Measurements from ENCODE around the gene GNB1L. TPM values are rescaled to one million over a fixed set of nuclear protein-coding genes. Genes with fewer than 3 reads are reported as not detected.

Gene GNB1L
- total RNA-seq, 2 donors from 2014 or later: 2.6 to 4.7 TPM

DNA sequence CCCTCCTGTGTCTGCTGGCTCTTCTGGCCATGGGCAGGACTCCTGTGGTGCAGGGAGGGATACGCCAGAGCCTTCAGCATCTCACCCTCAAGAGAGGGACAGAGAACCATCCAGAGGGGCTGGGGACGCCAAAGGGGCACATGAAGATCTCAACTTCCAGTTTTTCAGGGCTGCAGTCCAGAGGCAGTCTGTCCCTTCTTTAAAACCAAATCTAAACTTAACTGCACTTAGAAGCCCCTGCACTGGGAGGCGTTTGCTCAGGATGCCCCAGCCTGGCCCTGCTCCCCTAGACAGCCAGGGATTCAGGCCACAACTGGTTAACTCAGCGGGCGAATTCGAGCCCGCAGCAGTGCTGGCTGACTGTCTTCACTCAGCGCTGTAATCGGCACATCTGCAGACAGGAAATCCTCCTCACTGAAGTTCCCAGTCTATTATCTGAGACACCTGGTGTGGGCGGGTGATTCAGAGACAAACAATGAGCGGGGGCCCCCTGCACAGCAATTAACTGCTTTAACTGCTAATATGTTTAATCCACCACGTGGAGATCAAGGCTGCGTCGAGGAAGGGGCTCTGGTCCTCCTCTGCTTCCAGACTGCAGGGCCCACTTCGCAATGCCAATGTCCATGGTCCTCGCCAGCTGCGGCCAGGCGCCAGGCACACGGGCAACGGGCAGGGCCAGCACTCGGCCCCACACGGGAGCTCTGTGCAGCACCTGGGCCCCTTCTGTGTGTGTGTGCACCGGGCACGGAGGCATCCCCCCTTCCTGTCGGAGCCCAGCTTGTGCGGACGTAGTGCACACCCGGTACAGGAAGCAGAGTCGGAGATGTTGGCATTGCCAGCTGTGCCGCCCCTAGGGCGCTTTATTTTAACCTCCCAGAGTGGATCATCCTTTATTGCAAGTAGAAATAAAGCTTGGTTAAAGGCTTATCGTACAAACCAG lies 36.9 kb upstream of the GNB1L start:
- Histone ChIP-seq H3K9me3 (no peaks in the 10 kb centered on the region), H3K27ac (no peak overlapping the region), H3K4me3 (no peak overlapping the region), H3K36me3 (peaks cover 7% of the 10 kb centered on the region), H3K27me3 (no peaks in the 10 kb centered on the region), H3K4me1 (peaks cover 0 to 13% of the 10 kb centered on the region in 2 donors)
- TF ChIP-seq, protein P1, sequence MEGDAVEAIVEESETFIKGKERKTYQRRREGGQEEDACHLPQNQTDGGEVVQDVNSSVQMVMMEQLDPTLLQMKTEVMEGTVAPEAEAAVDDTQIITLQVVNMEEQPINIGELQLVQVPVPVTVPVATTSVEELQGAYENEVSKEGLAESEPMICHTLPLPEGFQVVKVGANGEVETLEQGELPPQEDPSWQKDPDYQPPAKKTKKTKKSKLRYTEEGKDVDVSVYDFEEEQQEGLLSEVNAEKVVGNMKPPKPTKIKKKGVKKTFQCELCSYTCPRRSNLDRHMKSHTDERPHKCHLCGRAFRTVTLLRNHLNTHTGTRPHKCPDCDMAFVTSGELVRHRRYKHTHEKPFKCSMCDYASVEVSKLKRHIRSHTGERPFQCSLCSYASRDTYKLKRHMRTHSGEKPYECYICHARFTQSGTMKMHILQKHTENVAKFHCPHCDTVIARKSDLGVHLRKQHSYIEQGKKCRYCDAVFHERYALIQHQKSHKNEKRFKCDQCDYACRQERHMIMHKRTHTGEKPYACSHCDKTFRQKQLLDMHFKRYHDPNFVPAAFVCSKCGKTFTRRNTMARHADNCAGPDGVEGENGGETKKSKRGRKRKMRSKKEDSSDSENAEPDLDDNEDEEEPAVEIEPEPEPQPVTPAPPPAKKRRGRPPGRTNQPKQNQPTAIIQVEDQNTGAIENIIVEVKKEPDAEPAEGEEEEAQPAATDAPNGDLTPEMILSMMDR (IDR thresholded peaks at IDR 0.05): no peak
- DNase-seq (ENCODE audit: low spot score): no peak

DNA sequence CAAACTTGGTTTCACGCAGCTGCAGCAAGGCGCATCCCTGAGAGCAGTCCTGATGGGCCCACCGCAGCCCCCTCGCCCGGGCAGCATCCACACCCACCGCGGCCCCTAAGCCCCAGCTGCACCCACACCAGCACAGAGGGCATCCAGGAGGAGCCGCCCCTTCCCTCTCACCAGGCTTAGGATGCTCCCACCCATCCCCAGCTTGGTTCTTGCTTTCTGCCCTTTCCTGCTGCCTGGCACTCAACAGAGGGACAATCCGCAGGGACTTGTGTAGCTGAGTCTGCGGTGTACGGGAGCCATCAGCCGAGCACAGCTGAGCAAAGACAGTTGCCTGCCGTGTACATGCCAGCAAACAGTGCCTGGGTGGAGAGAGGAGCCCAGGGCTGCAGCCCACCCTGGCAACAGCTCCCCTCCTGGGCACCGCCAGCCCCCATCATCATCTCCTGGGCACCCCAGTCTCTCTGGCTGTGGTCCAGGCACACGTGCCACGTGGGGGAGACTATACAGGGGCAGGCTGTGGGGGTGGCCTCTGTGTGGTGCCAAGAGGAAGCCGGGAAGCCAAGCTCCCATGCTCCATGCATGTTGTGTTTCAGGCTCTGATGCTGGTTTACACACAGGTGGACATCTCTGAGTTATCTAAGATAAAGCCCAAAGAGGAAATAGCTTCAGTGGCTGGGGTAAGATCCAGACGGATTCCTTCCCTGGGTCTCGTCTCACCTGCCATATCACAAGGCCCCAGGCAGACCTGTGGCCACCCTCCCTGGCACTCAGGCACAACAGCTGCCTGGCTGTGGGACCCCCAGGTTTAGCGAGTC lies 36.0 kb upstream of the GNB1L start:
- Histone ChIP-seq H3K27me3 (no peaks in the 10 kb centered on the region), H3K9me3 (no peaks in the 10 kb centered on the region), H3K4me3 (no peak overlapping the region), H3K27ac (no peak overlapping the region), H3K4me1 (peaks cover 0 to 13% of the 10 kb centered on the region in 2 donors), H3K36me3 (peaks cover 7% of the 10 kb centered on the region)
- DNase-seq (ENCODE audit: low spot score): no peak
- TF ChIP-seq, protein P1 (IDR thresholded peaks at IDR 0.05): no peak

DNA sequence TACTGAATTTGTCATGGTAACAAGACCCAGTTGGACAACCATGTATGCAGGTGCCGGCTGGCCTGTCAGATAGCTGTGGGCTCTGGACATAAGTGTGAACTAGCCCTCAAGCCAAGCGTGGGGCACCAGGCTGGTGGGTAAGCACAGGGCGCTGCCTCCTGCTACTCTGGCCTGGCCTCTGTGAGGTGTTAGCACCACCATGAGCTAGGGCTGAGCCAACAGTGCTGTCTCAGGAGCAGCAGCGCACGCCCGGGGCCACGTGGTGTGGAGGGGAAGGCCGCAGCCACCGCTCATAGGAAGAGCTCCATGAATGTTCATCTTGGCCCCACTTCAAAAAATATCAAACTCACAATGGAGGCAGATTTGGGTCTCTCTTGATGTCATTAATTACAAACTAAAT lies 35.3 kb upstream of the GNB1L start:
- Histone ChIP-seq H3K27me3 (no peaks in the 10 kb centered on the region), H3K4me1 (peaks cover 0 to 13% of the 10 kb centered on the region in 2 donors), H3K36me3 (peaks cover 7% of the 10 kb centered on the region), H3K4me3 (no peak overlapping the region), H3K9me3 (no peaks in the 10 kb centered on the region), H3K27ac (no peak overlapping the region)
- TF ChIP-seq, protein P1 (IDR thresholded peaks at IDR 0.05): no peak
- DNase-seq (ENCODE audit: low spot score): no peak

DNA sequence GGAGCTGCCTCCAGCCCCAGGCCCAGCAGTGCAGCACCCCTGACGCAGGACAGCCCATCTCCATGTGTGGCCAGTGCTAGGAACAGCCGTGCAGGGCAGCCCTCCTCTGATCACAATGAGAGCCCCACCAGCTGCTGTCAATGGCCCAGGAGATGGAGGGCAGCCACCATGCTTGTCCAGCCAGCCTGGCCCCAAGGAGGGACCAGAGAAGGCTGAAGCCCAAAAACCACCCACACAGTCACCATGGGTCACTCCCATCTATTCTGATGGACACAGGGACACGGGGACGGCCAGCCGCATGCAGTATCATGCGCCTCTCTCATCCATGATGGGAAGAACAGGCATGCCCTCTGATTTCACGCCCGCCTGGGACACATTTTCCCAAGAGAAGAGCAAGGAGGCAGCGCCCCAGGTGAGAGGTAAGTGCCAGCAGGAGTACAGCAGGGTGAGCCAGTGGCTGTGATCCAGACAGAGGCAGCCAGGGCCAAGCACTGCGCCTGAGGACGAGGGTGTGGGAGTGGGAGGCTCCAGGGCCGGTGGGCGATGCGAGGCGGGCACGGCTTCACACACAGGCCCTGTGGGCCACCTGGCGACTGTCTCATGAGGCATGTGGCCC lies 33.6 kb upstream of the GNB1L start:
- no peaks in the 10 kb centered on the region for H3K27me3 ChIP-seq
- DNase-seq (ENCODE audit: low spot score): no peak
- no peaks in the 10 kb centered on the region for H3K9me3 ChIP-seq
- peaks cover 1% of the 10 kb centered on the region for H3K36me3 ChIP-seq
- TF ChIP-seq, protein P1 (IDR thresholded peaks at IDR 0.05): no peak
- H3K4me3 ChIP-seq: no peak overlapping the region
- H3K27ac ChIP-seq: no peak overlapping the region
- peaks cover 0 to 13% of the 10 kb centered on the region in 2 donors for H3K4me1 ChIP-seq

DNA sequence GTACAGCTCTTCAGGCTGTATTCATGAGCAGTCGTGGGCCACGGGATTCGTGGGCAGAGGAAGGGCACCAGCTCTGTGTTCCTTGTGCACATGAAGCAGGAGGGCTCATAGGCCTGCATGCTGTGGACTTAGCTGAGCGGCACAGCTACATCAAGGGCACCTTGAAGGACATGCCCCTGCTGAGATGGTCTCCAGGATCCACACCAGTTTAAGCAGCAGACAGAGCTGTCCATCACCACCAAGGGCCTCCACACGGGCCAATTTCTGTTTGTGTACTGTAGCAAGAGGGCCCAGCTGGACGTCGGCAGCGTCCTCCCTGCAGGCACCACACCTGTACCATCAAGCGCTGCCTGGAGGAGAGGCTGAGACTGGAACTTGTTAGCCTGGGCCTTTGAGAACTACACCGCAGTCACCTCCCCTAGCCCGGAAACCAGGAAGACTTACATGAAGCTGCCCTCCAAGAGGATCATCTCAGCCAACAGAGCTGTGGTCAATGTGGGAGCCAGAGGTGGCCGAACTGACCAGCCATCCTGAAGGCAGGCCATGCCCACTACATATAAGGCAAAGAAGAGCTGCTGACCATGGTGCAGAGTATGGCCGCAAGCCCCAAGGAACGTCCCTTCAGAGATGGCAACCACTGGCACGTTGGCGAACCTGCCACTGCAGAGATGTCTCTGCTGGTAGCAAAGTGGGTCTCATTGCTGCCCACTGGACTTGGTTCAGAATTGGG lies 32.7 kb upstream of the GNB1L start:
- no peaks in the 10 kb centered on the region for H3K27me3 ChIP-seq
- peaks cover 6% of the 10 kb centered on the region for H3K36me3 ChIP-seq
- peaks cover 0 to 14% of the 10 kb centered on the region in 2 donors for H3K4me1 ChIP-seq
- no peak overlapping the region for H3K27ac ChIP-seq
- H3K9me3 ChIP-seq: no peaks in the 10 kb centered on the region
- no peak overlapping the region for H3K4me3 ChIP-seq
- DNase-seq (ENCODE audit: low spot score): no peak
- TF ChIP-seq, protein P1 (IDR thresholded peaks at IDR 0.05): no peak

Data from right atrium auricular region (tissue), 2 donors.